GM12878 (cell line): Measurements from ENCODE around the gene C16orf92. TPM values are rescaled to one million over a fixed set of nuclear protein-coding genes. Genes with fewer than 3 reads are reported as not detected.

Experiments used
- BCL11A ChIP-seq: IDR thresholded peaks from 2 replicates; pipeline ENCODE4 v1.6.1; 2011; ENCODE audit warnings: low read depth, low read length
- BCLAF1 ChIP-seq: fragments of 450-650 bp; IDR thresholded peaks from 2 replicates; pipeline ENCODE4 v1.6.1; 2017; ENCODE audit warnings: antibody characterized with exemption, mild to moderate bottlenecking, moderate library complexity
- BRCA1 ChIP-seq: IDR thresholded peaks from 2 replicates; pipeline ENCODE4 v1.6.1; 2011; ENCODE audit warnings: low read depth, low read length, improper control_type of control experiment
- CHD4 ChIP-seq: fragments of 200-600 bp; sonication (generic); IDR thresholded peaks from 2 replicates; pipeline ENCODE4 v1.6.1; 2016; ENCODE audit warnings: mild to moderate bottlenecking
- EGR1 ChIP-seq, 2 experiments: IDR thresholded peaks; 1 replicate in 1 of 2; 2 replicates in 1 of 2; pipeline ENCODE4 v1.6.1; 2011 to 2012; ENCODE audit warnings: low read depth in 2 of 2, low read length in 2 of 2, borderline replicate concordance in 1 of 2, mild to moderate bottlenecking in 1 of 2, moderate library complexity in 1 of 2
- KAT2A ChIP-seq: conservative IDR thresholded peaks from 2 replicates; pipeline ENCODE4 v1.6.1; 2011; ENCODE audit warnings: low read depth, low read length; ENCODE audit not compliant: control insufficient read depth
- RBBP5 ChIP-seq: fragments of 200-600 bp; sonication (generic); conservative IDR thresholded peaks from 2 replicates; pipeline ENCODE4 v1.6.1; 2016
- TCF12 ChIP-seq: IDR thresholded peaks from 2 replicates; pipeline ENCODE4 v1.6.1; 2011; ENCODE audit warnings: low read depth, mild to moderate bottlenecking, low read length
- polyA plus RNA-seq, 11 experiments: library from polyadenylated mRNA; depleted of rRNA in 4 of 11; unstranded in 6 of 11; stranded (reverse) in 5 of 11; fragments of >200 nt; fragmentation: Nextera tagmentation in 4 of 11; fragmentation: Illumina TruSeq in 1 of 11; extraction: Ambion mirVana in 4 of 11; extraction: Trizol in 1 of 11; gene quantifications; 1 replicate in 1 of 11; 2 replicates in 10 of 11; pipeline versions ENCODE4 v1.2.1 to v1.2.3, GENCODE V29; 2011 to 2016; ENCODE audit warnings: inconsistent platforms in 2 of 11, missing spikeins in 2 of 11, low read depth in 1 of 11
- total RNA-seq, 4 experiments: library from RNA; depleted of rRNA in 3 of 4; stranded (reverse); fragments of >200 nt in 3 of 4; fragmentation: Illumina TruSeq in 1 of 4; extraction: Trizol in 1 of 4; gene quantifications; 2 replicates each; pipeline versions ENCODE4 v1.2.1 to v1.2.3, GENCODE V29; 2013 to 2021
- TF ChIP-seq, protein P1 (sequence below), 3 experiments: IDR thresholded peaks in 2 of 3; conservative IDR thresholded peaks in 1 of 3; 2 replicates each; pipeline ENCODE4 v1.5.1; 2011; ENCODE audit warnings: low read depth in 3 of 3, low read length in 3 of 3, mild to moderate bottlenecking in 3 of 3, control low read depth in 2 of 3, moderate library complexity in 2 of 3, inconsistent platforms in 1 of 3, mixed read lengths in 1 of 3; ENCODE audit not compliant: control insufficient read depth in 2 of 3, insufficient read depth in 1 of 3; ENCODE audit errors: extremely low read depth in 1 of 3
- TF ChIP-seq, protein P2 (sequence below): IDR thresholded peaks from 2 replicates; pipeline ENCODE4 v1.6.1; 2012; ENCODE audit warnings: improper control_type of control experiment, low read depth, low read length; ENCODE audit not compliant: insufficient replicate concordance
- TF ChIP-seq, protein P3 (sequence below): fragments of 450-650 bp; IDR thresholded peaks from 2 replicates; pipeline ENCODE4 v1.6.1; 2017; ENCODE audit warnings: mild to moderate bottlenecking
- TF ChIP-seq, protein P4 (sequence below): IDR thresholded peaks from 2 replicates; pipeline ENCODE4 v1.6.1; 2011; ENCODE audit warnings: borderline replicate concordance, low read depth, mild to moderate bottlenecking, moderate library complexity, low read length; ENCODE audit not compliant: insufficient read depth, poor library complexity, severe bottlenecking

C16orf92 gene
- total and polyA plus RNA-seq, 10 of the 15 experiments (the other 5 are each of a cell fraction or from before 2014, with no cell fraction given): not detected

- TF ChIP-seq BRCA1 (no peak), EGR1 (IDR thresholded peaks at IDR 0.05; ENCODE audit: borderline replicate concordance in 1 of 2, low read depth in 2 of 2, low read length in 2 of 2) (peak in 1 of 2 experiments; percentile 90; a peak in 2 of 3 replicates), BCL11A (no peak), BCLAF1 (no peak), CHD4 (no peak), RBBP5 (no peak), KAT2A (no peak), TCF12 (0 out of 2 replicates have a peak, but pooled peaks have one; percentile 13)
- TF ChIP-seq, protein P1, sequence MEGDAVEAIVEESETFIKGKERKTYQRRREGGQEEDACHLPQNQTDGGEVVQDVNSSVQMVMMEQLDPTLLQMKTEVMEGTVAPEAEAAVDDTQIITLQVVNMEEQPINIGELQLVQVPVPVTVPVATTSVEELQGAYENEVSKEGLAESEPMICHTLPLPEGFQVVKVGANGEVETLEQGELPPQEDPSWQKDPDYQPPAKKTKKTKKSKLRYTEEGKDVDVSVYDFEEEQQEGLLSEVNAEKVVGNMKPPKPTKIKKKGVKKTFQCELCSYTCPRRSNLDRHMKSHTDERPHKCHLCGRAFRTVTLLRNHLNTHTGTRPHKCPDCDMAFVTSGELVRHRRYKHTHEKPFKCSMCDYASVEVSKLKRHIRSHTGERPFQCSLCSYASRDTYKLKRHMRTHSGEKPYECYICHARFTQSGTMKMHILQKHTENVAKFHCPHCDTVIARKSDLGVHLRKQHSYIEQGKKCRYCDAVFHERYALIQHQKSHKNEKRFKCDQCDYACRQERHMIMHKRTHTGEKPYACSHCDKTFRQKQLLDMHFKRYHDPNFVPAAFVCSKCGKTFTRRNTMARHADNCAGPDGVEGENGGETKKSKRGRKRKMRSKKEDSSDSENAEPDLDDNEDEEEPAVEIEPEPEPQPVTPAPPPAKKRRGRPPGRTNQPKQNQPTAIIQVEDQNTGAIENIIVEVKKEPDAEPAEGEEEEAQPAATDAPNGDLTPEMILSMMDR (IDR thresholded peaks at IDR 0.05 in 2 of 3, conservative IDR thresholded peaks at IDR 0.05 in 1 of 3; ENCODE audit: control insufficient read depth in 2 of 3, extremely low read depth in 1 of 3, insufficient read depth in 1 of 3, low read depth in 3 of 3, low read length in 3 of 3): no peak
- TF ChIP-seq, protein P2, sequence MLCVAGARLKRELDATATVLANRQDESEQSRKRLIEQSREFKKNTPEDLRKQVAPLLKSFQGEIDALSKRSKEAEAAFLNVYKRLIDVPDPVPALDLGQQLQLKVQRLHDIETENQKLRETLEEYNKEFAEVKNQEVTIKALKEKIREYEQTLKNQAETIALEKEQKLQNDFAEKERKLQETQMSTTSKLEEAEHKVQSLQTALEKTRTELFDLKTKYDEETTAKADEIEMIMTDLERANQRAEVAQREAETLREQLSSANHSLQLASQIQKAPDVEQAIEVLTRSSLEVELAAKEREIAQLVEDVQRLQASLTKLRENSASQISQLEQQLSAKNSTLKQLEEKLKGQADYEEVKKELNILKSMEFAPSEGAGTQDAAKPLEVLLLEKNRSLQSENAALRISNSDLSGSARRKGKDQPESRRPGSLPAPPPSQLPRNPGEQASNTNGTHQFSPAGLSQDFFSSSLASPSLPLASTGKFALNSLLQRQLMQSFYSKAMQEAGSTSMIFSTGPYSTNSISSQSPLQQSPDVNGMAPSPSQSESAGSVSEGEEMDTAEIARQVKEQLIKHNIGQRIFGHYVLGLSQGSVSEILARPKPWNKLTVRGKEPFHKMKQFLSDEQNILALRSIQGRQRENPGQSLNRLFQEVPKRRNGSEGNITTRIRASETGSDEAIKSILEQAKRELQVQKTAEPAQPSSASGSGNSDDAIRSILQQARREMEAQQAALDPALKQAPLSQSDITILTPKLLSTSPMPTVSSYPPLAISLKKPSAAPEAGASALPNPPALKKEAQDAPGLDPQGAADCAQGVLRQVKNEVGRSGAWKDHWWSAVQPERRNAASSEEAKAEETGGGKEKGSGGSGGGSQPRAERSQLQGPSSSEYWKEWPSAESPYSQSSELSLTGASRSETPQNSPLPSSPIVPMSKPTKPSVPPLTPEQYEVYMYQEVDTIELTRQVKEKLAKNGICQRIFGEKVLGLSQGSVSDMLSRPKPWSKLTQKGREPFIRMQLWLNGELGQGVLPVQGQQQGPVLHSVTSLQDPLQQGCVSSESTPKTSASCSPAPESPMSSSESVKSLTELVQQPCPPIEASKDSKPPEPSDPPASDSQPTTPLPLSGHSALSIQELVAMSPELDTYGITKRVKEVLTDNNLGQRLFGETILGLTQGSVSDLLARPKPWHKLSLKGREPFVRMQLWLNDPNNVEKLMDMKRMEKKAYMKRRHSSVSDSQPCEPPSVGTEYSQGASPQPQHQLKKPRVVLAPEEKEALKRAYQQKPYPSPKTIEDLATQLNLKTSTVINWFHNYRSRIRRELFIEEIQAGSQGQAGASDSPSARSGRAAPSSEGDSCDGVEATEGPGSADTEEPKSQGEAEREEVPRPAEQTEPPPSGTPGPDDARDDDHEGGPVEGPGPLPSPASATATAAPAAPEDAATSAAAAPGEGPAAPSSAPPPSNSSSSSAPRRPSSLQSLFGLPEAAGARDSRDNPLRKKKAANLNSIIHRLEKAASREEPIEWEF: no peak
- TF ChIP-seq, protein P3, sequence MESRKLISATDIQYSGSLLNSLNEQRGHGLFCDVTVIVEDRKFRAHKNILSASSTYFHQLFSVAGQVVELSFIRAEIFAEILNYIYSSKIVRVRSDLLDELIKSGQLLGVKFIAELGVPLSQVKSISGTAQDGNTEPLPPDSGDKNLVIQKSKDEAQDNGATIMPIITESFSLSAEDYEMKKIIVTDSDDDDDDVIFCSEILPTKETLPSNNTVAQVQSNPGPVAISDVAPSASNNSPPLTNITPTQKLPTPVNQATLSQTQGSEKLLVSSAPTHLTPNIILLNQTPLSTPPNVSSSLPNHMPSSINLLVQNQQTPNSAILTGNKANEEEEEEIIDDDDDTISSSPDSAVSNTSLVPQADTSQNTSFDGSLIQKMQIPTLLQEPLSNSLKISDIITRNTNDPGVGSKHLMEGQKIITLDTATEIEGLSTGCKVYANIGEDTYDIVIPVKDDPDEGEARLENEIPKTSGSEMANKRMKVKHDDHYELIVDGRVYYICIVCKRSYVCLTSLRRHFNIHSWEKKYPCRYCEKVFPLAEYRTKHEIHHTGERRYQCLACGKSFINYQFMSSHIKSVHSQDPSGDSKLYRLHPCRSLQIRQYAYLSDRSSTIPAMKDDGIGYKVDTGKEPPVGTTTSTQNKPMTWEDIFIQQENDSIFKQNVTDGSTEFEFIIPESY: peak; percentile 17; the same call in 1 of the 2 replicates
- TF ChIP-seq, protein P4, sequence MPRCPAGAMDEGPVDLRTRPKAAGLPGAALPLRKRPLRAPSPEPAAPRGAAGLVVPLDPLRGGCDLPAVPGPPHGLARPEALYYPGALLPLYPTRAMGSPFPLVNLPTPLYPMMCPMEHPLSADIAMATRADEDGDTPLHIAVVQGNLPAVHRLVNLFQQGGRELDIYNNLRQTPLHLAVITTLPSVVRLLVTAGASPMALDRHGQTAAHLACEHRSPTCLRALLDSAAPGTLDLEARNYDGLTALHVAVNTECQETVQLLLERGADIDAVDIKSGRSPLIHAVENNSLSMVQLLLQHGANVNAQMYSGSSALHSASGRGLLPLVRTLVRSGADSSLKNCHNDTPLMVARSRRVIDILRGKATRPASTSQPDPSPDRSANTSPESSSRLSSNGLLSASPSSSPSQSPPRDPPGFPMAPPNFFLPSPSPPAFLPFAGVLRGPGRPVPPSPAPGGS: no peak
These were observed 49.4 kb upstream of the C16orf92 start, which contains the start of gene TAOK2 (continued) for GRCh38 chr16:29973384-29974246.
